ENCODE results near the gene PBRM1. TPM values are rescaled to one million over a fixed set of nuclear protein-coding genes. Genes with fewer than 3 reads are reported as not detected.

Gene PBRM1
- total RNA-seq, 1 donor from 2014 or later: 90.1 TPM

- H3K27me3 Mint-ChIP-seq (ENCODE audit: low read depth): no peaks in the 10 kb centered on the region
These were observed 38.2 kb upstream of the PBRM1 start for GRCh38 chr3:52723935-52724334.

GRCh38 chr3:52722491-52722890 lies 36.8 kb upstream of the PBRM1 start:
- Mint-ChIP-seq H3K36me3 (peaks cover 40% of the 10 kb centered on the region), H3K4me3 (no peak overlapping the region), H3K9me3 (peaks cover 10% of the 10 kb centered on the region), H3K4me1 (no peaks in the 10 kb centered on the region), H3K27me3 (ENCODE audit: low read depth) (no peaks in the 10 kb centered on the region), H3K27ac (no peak overlapping the region)
- TF ChIP-seq CTCF (IDR thresholded peaks at IDR 0.05; ENCODE audit: unreplicated experiment): no peak
- DNase-seq (ENCODE audit: low spot score in 2 of 2, unreplicated experiment in 2 of 2): no peak

More at GRCh38 chr3:52723935-52724334, 38.2 kb upstream of the PBRM1 start:
- H3K9me3 Mint-ChIP-seq: peaks cover 16% of the 10 kb centered on the region
- H3K27ac Mint-ChIP-seq: no peak overlapping the region
- TF ChIP-seq CTCF (IDR thresholded peaks at IDR 0.05; ENCODE audit: unreplicated experiment): no peak
- H3K36me3 Mint-ChIP-seq: peaks cover 49% of the 10 kb centered on the region
- H3K4me1 Mint-ChIP-seq: no peaks in the 10 kb centered on the region
- no peak for DNase-seq (ENCODE audit: low spot score in 2 of 2, unreplicated experiment in 2 of 2)
- no peak overlapping the region for H3K4me3 Mint-ChIP-seq

GRCh38 chr3:52721730-52722008 lies 36.0 kb upstream of the PBRM1 start:
- no peak overlapping the region for H3K27ac Mint-ChIP-seq
- DNase-seq (ENCODE audit: low spot score in 2 of 2, unreplicated experiment in 2 of 2): no peak
- TF ChIP-seq CTCF (IDR thresholded peaks at IDR 0.05; ENCODE audit: unreplicated experiment): no peak
- peaks cover 10% of the 10 kb centered on the region for H3K9me3 Mint-ChIP-seq
- no peak overlapping the region for H3K4me3 Mint-ChIP-seq
- H3K4me1 Mint-ChIP-seq: no peaks in the 10 kb centered on the region
- H3K27me3 Mint-ChIP-seq (ENCODE audit: low read depth): no peaks in the 10 kb centered on the region
- H3K36me3 Mint-ChIP-seq: peaks cover 35% of the 10 kb centered on the region

GRCh38 chr3:52721002-52721729 lies 35.5 kb upstream of the PBRM1 start:
- TF ChIP-seq CTCF (IDR thresholded peaks at IDR 0.05; ENCODE audit: unreplicated experiment): no peak
- H3K27ac Mint-ChIP-seq: no peak overlapping the region
- peaks cover 9% of the 10 kb centered on the region for H3K9me3 Mint-ChIP-seq
- no peak for DNase-seq (ENCODE audit: low spot score in 2 of 2, unreplicated experiment in 2 of 2)
- H3K4me1 Mint-ChIP-seq: no peaks in the 10 kb centered on the region
- H3K27me3 Mint-ChIP-seq (ENCODE audit: low read depth): no peaks in the 10 kb centered on the region
- no peak overlapping the region for H3K4me3 Mint-ChIP-seq
- peaks cover 35% of the 10 kb centered on the region for H3K36me3 Mint-ChIP-seq

GRCh38 chr3:52719618-52720017 lies 33.9 kb upstream of the PBRM1 start:
- H3K27ac Mint-ChIP-seq: no peak overlapping the region
- no peak for DNase-seq (ENCODE audit: low spot score in 2 of 2, unreplicated experiment in 2 of 2)
- no peak overlapping the region for H3K4me3 Mint-ChIP-seq
- H3K4me1 Mint-ChIP-seq: no peaks in the 10 kb centered on the region
- H3K9me3 Mint-ChIP-seq: peaks cover 4% of the 10 kb centered on the region
- TF ChIP-seq CTCF (IDR thresholded peaks at IDR 0.05; ENCODE audit: unreplicated experiment): no peak
- H3K27me3 Mint-ChIP-seq (ENCODE audit: low read depth): no peaks in the 10 kb centered on the region
- peaks cover 30% of the 10 kb centered on the region for H3K36me3 Mint-ChIP-seq
